Esophagus squamous epithelium (tissue), 5 donors: ENCODE data around the gene RIPOR2. TPM values are rescaled to one million over a fixed set of nuclear protein-coding genes. Genes with fewer than 3 reads are reported as not detected.
A peak's percentile ranks its signal among the peaks of the same experiment; 100 is the strongest.

Source experiments
- DNase-seq: peaks from one replicate; lab custom pipeline; 2025; lab: John Stamatoyannopoulos, UW
- H3K27ac ChIP-seq, 4 donors: fragments of 200-600 bp; sonication (generic); one replicate each; pipeline ENCODE4 v1.5.1; 2016 to 2019; ENCODE audit warnings: mild to moderate bottlenecking in 1 of 4
- H3K27me3 ChIP-seq, 4 donors: fragments of 200-600 bp; sonication (generic); 1 replicate in 3 of 4; 2 replicates in 1 of 4; pipeline versions ENCODE4 v1.5.1 to v1.6.0; 2017 to 2021; ENCODE audit warnings: antibody characterized with exemption in 1 of 4
- H3K36me3 ChIP-seq, 3 donors: fragments of 200-600 bp; sonication (generic); one replicate each; pipeline ENCODE4 v1.5.1; 2016 to 2019
- H3K4me1 ChIP-seq, 3 donors: fragments of 200-600 bp; sonication (generic); one replicate each; pipeline ENCODE4 v1.5.1; 2017 to 2019
- H3K4me3 ChIP-seq, 4 donors: fragments of 200-600 bp; sonication (generic); 1 replicate in 3 of 4; 2 replicates in 1 of 4; pipeline ENCODE4 v1.5.1; 2016 to 2019; ENCODE audit warnings: mild to moderate bottlenecking in 2 of 4, moderate library complexity in 1 of 4
- H3K9me3 ChIP-seq, 3 donors: fragments of 200-600 bp; sonication (generic); one replicate each; pipeline ENCODE4 v1.5.1; 2016 to 2019
- CTCF ChIP-seq, 6 experiments: fragments of 450-650 bp in 4 of 6; fragments of 200-600 bp in 2 of 6; sonication (generic) in 2 of 6; IDR thresholded peaks; one replicate each; pipeline ENCODE4 v1.5.1; 2016 to 2019; ENCODE audit warnings: antibody characterized with exemption in 6 of 6, mild to moderate bottlenecking in 4 of 6, moderate library complexity in 4 of 6
- POLR2A ChIP-seq, 4 donors: fragments of 450-650 bp; IDR thresholded peaks; one replicate each; pipeline ENCODE4 v1.6.1; 2017; ENCODE audit warnings: antibody characterized with exemption in 4 of 4, mild to moderate bottlenecking in 4 of 4, moderate library complexity in 3 of 4
- WGBS, 2 donors: methylation state at CpG; one replicate each; pipeline ENCODE4 v1.1.5; 2018; 5-methylcytosine and 5-hydroxymethylcytosine counted together
- intact Hi-C: fragments of 100-400 bp; cut with DNase I; formaldehyde crosslinking; loops from one replicate; pipeline ENCODE4 v1.15.0; 2022
- total RNA-seq, 4 donors: library from RNA; depleted of rRNA; stranded (reverse); fragments of >200 nt; gene quantifications; one replicate each; pipeline ENCODE4 v1.1.0, GENCODE V29; 2016
- donor health status: DM: yes; HTN: yes; CAD: no.

Gene RIPOR2
- total RNA-seq, 4 donors from 2014 or later, result 0.83 to 4.4 (median 3.3) TPM

GRCh38 chr6:24856901-24857670 lies 78.7 kb downstream of the RIPOR2 start:
- no peak for TF ChIP-seq POLR2A (IDR thresholded peaks at IDR 0.05)
- TF ChIP-seq CTCF (IDR thresholded peaks at IDR 0.05), result no peak
- DNase-seq, result no peak
- peaks cover 0 to 54% (median 26%) of the 10 kb centered on the region in 3 donors for H3K4me1 ChIP-seq
- H3K27me3 ChIP-seq, result no peaks in the 10 kb centered on the region
- intact Hi-C loops, result loop anchor here (5.0 to 10.0 kb wide), 2 partner anchors 138 to 210 kb away; no protein-coding TSS in a partner anchor
- no peaks in the 10 kb centered on the region for H3K36me3 ChIP-seq
- no peaks in the 10 kb centered on the region for H3K9me3 ChIP-seq
- H3K27ac ChIP-seq, result peak overlapping the region in 2 of 4 donors; percentile 36 to 59
- no peak overlapping the region for H3K4me3 ChIP-seq
- WGBS, 2 donors, result 87 to 92% methylated on average over 7 of the region's 7 CpGs

DNA sequence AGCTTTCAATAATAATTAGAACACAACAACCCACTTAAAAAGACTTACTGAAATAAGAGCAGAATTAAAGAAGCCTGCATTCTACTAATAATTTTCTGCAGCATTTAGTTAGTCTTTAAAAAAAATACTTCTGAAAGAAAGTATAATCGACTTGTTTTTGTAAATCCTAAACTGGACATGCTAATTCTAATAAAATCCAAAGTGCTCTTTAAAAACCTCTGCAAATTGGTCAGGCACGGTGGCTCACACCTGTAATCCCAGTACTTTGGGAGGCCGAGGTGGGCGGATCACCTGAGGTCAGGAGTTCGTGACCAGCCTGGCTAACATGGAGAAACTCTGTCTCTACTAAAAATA lies 79.5 kb downstream of the RIPOR2 start:
- Histone ChIP-seq H3K27me3 (no peaks in the 10 kb centered on the region), H3K4me1 (peaks cover 0 to 54% (median 26%) of the 10 kb centered on the region in 3 donors), H3K9me3 (no peaks in the 10 kb centered on the region), H3K36me3 (no peaks in the 10 kb centered on the region), H3K4me3 (no peak overlapping the region), H3K27ac (no peak overlapping the region)
- intact Hi-C loops, result loop anchor here (5.0 to 10.0 kb wide), 2 partner anchors 139 to 211 kb away; no protein-coding TSS in a partner anchor
- DNase-seq, result no peak
- WGBS, 2 donors, result 44 to 57% methylated on average over 4 to 5 of the region's 5 CpGs
- TF ChIP-seq CTCF (IDR thresholded peaks at IDR 0.05) (no peak), POLR2A (IDR thresholded peaks at IDR 0.05) (no peak)

GRCh38 chr6:24855395-24856245 lies 80.1 kb downstream of the RIPOR2 start:
- H3K36me3 ChIP-seq, result no peaks in the 10 kb centered on the region
- TF ChIP-seq CTCF (IDR thresholded peaks at IDR 0.05), result peak; percentile 75 to 91 (median 88)
- no peak for TF ChIP-seq POLR2A (IDR thresholded peaks at IDR 0.05)
- no peaks in the 10 kb centered on the region for H3K9me3 ChIP-seq
- H3K4me3 ChIP-seq, result no peak overlapping the region
- 16 to 24% methylated on average over 11 to 15 of the region's 19 CpGs for WGBS, 2 donors
- no peak for DNase-seq
- peaks cover 0 to 54% (median 26%) of the 10 kb centered on the region in 3 donors for H3K4me1 ChIP-seq
- no peaks in the 10 kb centered on the region for H3K27me3 ChIP-seq
- peak overlapping the region in 3 of 4 donors; percentile 4 to 51 (median 47) for H3K27ac ChIP-seq
- intact Hi-C loops, result loop anchor here (5.0 to 10.0 kb wide), 2 partner anchors 139 to 212 kb away; no protein-coding TSS in a partner anchor

DNA sequence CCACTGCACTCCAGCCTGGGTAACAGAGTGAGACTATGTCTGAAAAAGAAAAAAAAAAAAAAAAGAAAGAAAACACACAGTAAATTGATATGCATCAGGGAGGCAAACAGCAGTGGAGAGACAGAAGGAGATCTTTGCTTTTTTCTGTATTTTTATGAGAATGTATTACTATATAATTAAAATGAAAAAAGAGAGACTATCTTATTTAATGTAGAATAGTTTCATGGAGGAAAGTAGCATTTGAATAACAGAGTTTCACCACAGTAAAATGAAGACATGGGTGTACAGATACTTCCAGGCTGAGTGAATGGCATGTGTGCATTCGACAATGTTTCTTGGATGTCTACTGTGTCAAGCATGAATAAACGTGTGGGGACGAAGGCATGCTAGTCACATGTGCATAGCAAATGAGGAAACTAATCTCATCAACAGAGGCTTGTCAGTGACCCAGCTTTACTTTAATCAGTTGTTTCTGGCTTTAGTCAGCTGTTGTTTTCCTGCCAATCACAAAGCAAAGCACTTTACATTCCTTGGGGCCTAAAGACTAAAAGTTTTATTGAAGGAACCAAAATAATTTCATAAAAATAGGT lies 81.6 kb downstream of the RIPOR2 start:
- WGBS, 2 donors, result 27 to 34% methylated on average over 3 of the region's 3 CpGs
- DNase-seq, result no peak
- Histone ChIP-seq H3K36me3 (no peaks in the 10 kb centered on the region), H3K4me3 (no peak overlapping the region), H3K27ac (no peak overlapping the region), H3K9me3 (no peaks in the 10 kb centered on the region), H3K4me1 (peaks cover 0 to 47% (median 20%) of the 10 kb centered on the region in 3 donors), H3K27me3 (no peaks in the 10 kb centered on the region)
- intact Hi-C loops, result loop anchor here (10.0 kb wide), 1 partner anchor 141 kb away; no protein-coding TSS in a partner anchor
- no peak for TF ChIP-seq POLR2A (IDR thresholded peaks at IDR 0.05)
- TF ChIP-seq CTCF (IDR thresholded peaks at IDR 0.05), result no peak
